Liver (tissue), 9 donors: ENCODE measurements around the gene TMEM117. TPM values are rescaled to one million over a fixed set of nuclear protein-coding genes. Genes with fewer than 3 reads are reported as not detected.

ENCODE experiments used
- DNase-seq: peaks from one replicate; pipeline ENCODE4 v3.0.0-alpha.2; 2017; ENCODE audit warnings: low spot score
- H3K27ac ChIP-seq, 2 donors: one replicate each; pipeline ENCODE4 v1.7.0; 2013; ENCODE audit warnings: inconsistent platforms in 2 of 2, low read length in 2 of 2, control low read depth in 1 of 2, low read depth in 1 of 2, mild to moderate bottlenecking in 1 of 2
- H3K27me3 ChIP-seq, 4 donors: one replicate each; pipeline versions ENCODE4 v1.6.1 to v1.7.0; 2013; ENCODE audit warnings: low read length in 3 of 4, inconsistent platforms in 1 of 4, mild to moderate bottlenecking in 1 of 4, moderate library complexity in 1 of 4; ENCODE audit not compliant: control insufficient read depth in 4 of 4, insufficient read depth in 4 of 4
- H3K36me3 ChIP-seq, 4 donors: one replicate each; pipeline versions ENCODE4 v1.6.1 to v1.7.0; 2013; ENCODE audit warnings: low read length in 3 of 4, mild to moderate bottlenecking in 3 of 4, low read depth in 1 of 4, moderate library complexity in 1 of 4; ENCODE audit not compliant: control insufficient read depth in 4 of 4, insufficient read depth in 3 of 4
- H3K4me1 ChIP-seq, 4 donors: one replicate each; pipeline versions ENCODE4 v1.6.1 to v1.7.0; 2013; ENCODE audit warnings: low read length in 3 of 4, mild to moderate bottlenecking in 3 of 4, moderate library complexity in 1 of 4; ENCODE audit not compliant: control insufficient read depth in 4 of 4, insufficient read depth in 4 of 4
- H3K4me3 ChIP-seq, 3 donors: one replicate each; pipeline versions ENCODE4 v1.6.1 to v1.7.0; 2013; ENCODE audit warnings: low read length in 3 of 3, control low read depth in 1 of 3, low read depth in 1 of 3, mild to moderate bottlenecking in 1 of 3
- H3K9ac ChIP-seq, 2 donors: one replicate each; pipeline ENCODE4 v1.7.0; 2013; ENCODE audit warnings: low read length in 2 of 2, mild to moderate bottlenecking in 2 of 2, moderate library complexity in 2 of 2, control low read depth in 1 of 2, low read depth in 1 of 2
- H3K9me3 ChIP-seq, 4 donors: one replicate each; pipeline versions ENCODE4 v1.6.1 to v1.7.0; 2013; ENCODE audit warnings: low read length in 3 of 4; ENCODE audit not compliant: control insufficient read depth in 4 of 4
- ATF3 ChIP-seq: IDR thresholded peaks from 2 replicates; pipeline ENCODE4 v1.6.1; 2016; ENCODE audit warnings: antibody characterized with exemption
- EGR1 ChIP-seq, 2 donors: IDR thresholded peaks; 2 replicates each; pipeline ENCODE4 v1.6.1; 2016 to 2018; ENCODE audit warnings: antibody characterized with exemption in 2 of 2, low read depth in 2 of 2
- FOXA1 ChIP-seq: IDR thresholded peaks from 2 replicates; pipeline ENCODE4 v1.6.1; 2016; ENCODE audit warnings: antibody characterized with exemption
- FOXA2 ChIP-seq: IDR thresholded peaks from 2 replicates; pipeline ENCODE4 v1.6.1; 2016; ENCODE audit warnings: antibody characterized with exemption
- GABPA ChIP-seq, 2 donors: IDR thresholded peaks in 1 of 2; conservative IDR thresholded peaks in 1 of 2; 2 replicates each; pipeline ENCODE4 v1.6.1; 2016; ENCODE audit warnings: antibody characterized with exemption in 2 of 2, mild to moderate bottlenecking in 1 of 2, moderate library complexity in 1 of 2
- HNF4A ChIP-seq, 2 donors: conservative IDR thresholded peaks; 2 replicates each; pipeline ENCODE4 v1.6.1; 2016; ENCODE audit warnings: antibody characterized with exemption in 2 of 2, mild to moderate bottlenecking in 2 of 2
- HNF4G ChIP-seq: IDR thresholded peaks from 2 replicates; pipeline ENCODE4 v1.6.1; 2016; ENCODE audit warnings: antibody characterized with exemption
- NR2F2 ChIP-seq: IDR thresholded peaks from 2 replicates; pipeline ENCODE4 v1.6.1; 2016; ENCODE audit warnings: antibody characterized with exemption
- RAD21 ChIP-seq, 2 donors: IDR thresholded peaks; 2 replicates each; pipeline ENCODE4 v1.6.1; 2016; ENCODE audit warnings: antibody characterized with exemption in 2 of 2, mild to moderate bottlenecking in 2 of 2
- REST ChIP-seq: IDR thresholded peaks from 2 replicates; pipeline ENCODE4 v1.6.1; 2016; ENCODE audit warnings: antibody characterized with exemption, mild to moderate bottlenecking
- RXRA ChIP-seq, 2 donors: IDR thresholded peaks; 2 replicates each; pipeline ENCODE4 v1.6.1; 2017 to 2018; ENCODE audit warnings: antibody characterized with exemption in 2 of 2, mild to moderate bottlenecking in 1 of 2
- TAF1 ChIP-seq: conservative IDR thresholded peaks from 2 replicates; pipeline ENCODE4 v1.6.1; 2016; ENCODE audit warnings: antibody characterized with exemption, mild to moderate bottlenecking
- YY1 ChIP-seq: IDR thresholded peaks from 2 replicates; pipeline ENCODE4 v1.6.1; 2016; ENCODE audit warnings: antibody characterized with exemption, mild to moderate bottlenecking
- ZBTB33 ChIP-seq: IDR thresholded peaks from 2 replicates; pipeline ENCODE4 v1.6.1; 2016; ENCODE audit warnings: antibody characterized with exemption
- whole genome bisulfite sequencing: extraction: QIAGEN DNeasy Blood & Tissue Kit; methylation state at CpG from one replicate; pipeline ENCODE4 v1.1.7; 2013; 5-methylcytosine and 5-hydroxymethylcytosine counted together
- polyA plus RNA-seq, 2 donors: library from polyadenylated mRNA; stranded (reverse) in 1 of 2; unstranded in 1 of 2; fragments of 200-250 nt in 1 of 2; fragments of >200 nt in 1 of 2; fragmentation: Nextera tagmentation in 1 of 2; extraction: Ambion mirVana in 1 of 2; gene quantifications; one replicate each; pipeline versions ENCODE4 v1.2.1 to v1.2.3, GENCODE V29; 2013 to 2015
- total RNA-seq, 2 donors: library from RNA; depleted of rRNA; stranded (reverse); fragments of >200 nt; gene quantifications; one replicate each; pipeline ENCODE4 v1.2.3, GENCODE V29; 2014
- TF ChIP-seq, protein P1 (sequence below): fragments of 150-350 bp; IDR thresholded peaks from 2 replicates; pipeline ENCODE4 v1.5.1; 2017; ENCODE audit warnings: improper control_type of control experiment, low read depth, low read length; ENCODE audit not compliant: missing input control
- TF ChIP-seq, protein P2 (sequence below): IDR thresholded peaks from 2 replicates; pipeline ENCODE4 v1.6.1; 2016; ENCODE audit warnings: antibody characterized with exemption
- donor health status: healthy.
- donor health status: healthy.
- donor health status: healthy.
- donor health status: healthy.
- donor health status: healthy.

TMEM117 gene
- total and polyA plus RNA-seq, 4 donors, result 2.0 to 5.9 (median 3.9) TPM

DNA sequence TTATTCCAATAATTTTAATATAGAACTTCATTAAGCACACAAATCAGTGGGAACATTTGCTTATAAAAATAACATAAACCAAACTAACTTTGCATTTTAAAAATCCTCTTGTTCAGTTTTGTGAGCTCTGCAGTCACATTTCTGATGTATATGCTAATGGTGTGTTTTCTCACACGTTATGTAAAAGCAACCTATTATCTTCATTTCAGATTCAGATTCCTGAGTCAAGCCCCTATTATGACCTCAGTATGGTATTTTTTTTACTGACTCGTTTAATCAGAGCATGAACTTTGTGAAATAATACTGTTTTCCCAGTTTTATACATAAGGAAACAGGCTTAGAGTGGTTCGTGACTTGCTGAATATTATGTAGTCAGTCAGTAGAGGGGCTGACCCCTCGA is 394.0 kb downstream of the TMEM117 start:
- Histone ChIP-seq H3K9ac (no peak overlapping the region), H3K4me3 (no peak overlapping the region), H3K9me3 (no peaks in the 10 kb centered on the region), H3K36me3 (no peaks in the 10 kb centered on the region), H3K27ac (no peak overlapping the region), H3K4me1 (no peaks in the 10 kb centered on the region), H3K27me3 (no peaks in the 10 kb centered on the region)
- TF ChIP-seq FOXA2 (no peak), HNF4A (conservative IDR thresholded peaks at IDR 0.05) (no peak), NR2F2 (no peak)
- TF ChIP-seq, protein P1, sequence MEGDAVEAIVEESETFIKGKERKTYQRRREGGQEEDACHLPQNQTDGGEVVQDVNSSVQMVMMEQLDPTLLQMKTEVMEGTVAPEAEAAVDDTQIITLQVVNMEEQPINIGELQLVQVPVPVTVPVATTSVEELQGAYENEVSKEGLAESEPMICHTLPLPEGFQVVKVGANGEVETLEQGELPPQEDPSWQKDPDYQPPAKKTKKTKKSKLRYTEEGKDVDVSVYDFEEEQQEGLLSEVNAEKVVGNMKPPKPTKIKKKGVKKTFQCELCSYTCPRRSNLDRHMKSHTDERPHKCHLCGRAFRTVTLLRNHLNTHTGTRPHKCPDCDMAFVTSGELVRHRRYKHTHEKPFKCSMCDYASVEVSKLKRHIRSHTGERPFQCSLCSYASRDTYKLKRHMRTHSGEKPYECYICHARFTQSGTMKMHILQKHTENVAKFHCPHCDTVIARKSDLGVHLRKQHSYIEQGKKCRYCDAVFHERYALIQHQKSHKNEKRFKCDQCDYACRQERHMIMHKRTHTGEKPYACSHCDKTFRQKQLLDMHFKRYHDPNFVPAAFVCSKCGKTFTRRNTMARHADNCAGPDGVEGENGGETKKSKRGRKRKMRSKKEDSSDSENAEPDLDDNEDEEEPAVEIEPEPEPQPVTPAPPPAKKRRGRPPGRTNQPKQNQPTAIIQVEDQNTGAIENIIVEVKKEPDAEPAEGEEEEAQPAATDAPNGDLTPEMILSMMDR, result no peak
- 83% methylated on average over 4 of the region's 4 CpGs for WGBS
- no peak for DNase-seq

DNA sequence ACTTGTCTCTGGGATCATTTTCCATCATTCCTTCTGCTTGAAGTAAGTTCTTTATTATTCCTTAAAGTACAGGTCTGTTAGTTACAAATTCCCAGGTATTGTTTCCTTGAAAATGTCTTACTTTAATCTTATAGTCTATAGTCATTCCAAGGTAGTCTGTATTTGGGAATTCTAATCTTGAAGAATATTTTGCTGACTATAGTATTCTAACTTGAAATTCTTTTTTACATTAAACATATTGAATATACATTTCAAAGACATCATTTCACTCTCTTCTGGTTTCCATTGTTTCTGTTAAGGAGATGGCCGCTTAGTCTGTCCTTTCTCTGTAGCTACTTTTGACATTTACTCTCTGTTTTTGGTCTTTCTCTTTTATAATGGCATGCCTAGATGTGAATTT is 399.8 kb downstream of the TMEM117 start:
- Histone ChIP-seq H3K4me1 (no peaks in the 10 kb centered on the region), H3K27ac (no peak overlapping the region), H3K36me3 (no peaks in the 10 kb centered on the region), H3K9ac (no peak overlapping the region), H3K27me3 (no peaks in the 10 kb centered on the region), H3K4me3 (no peak overlapping the region), H3K9me3 (no peaks in the 10 kb centered on the region)
- no peak for DNase-seq
- WGBS, result 92% methylated on average over 1 of the region's 1 CpG
- no peak for TF ChIP-seq REST
- TF ChIP-seq NR2F2, result no peak
- no peak for TF ChIP-seq RAD21 (IDR thresholded peaks at IDR 0.05)
- TF ChIP-seq FOXA1, result no peak
- TF ChIP-seq, protein P2, sequence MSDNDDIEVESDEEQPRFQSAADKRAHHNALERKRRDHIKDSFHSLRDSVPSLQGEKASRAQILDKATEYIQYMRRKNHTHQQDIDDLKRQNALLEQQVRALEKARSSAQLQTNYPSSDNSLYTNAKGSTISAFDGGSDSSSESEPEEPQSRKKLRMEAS, result no peak
- TF ChIP-seq HNF4G, result no peak
- TF ChIP-seq EGR1 (IDR thresholded peaks at IDR 0.05; ENCODE audit: low read depth in 2 of 2), result no peak
- no peak for TF ChIP-seq ATF3
- TF ChIP-seq TAF1, result no peak
- TF ChIP-seq ZBTB33, result no peak
- no peak for TF ChIP-seq GABPA (IDR thresholded peaks at IDR 0.05 in 1 of 2, conservative IDR thresholded peaks at IDR 0.05 in 1 of 2)
- TF ChIP-seq HNF4A (conservative IDR thresholded peaks at IDR 0.05), result no peak
- TF ChIP-seq RXRA (IDR thresholded peaks at IDR 0.05), result no peak
- no peak for TF ChIP-seq FOXA2
- TF ChIP-seq YY1, result no peak
- TF ChIP-seq, protein P1, result no peak
